Pulmonary artery endothelial cell (primary cell): ENCODE measurements around the gene FAHD2B. TPM values are rescaled to one million over a fixed set of nuclear protein-coding genes. Genes with fewer than 3 reads are reported as not detected.
"Not testable (repeated sequence)": the region's sequence is repeated elsewhere in the genome, so short reads cannot be mapped to it uniquely, and the experiment has no call there.

Source experiments
- DNase-seq: peaks from one replicate; pipeline ENCODE4 v3.0.0-alpha.2; 2011; ENCODE audit warnings: low read depth, low spot score
- total RNA-seq: library from RNA; depleted of rRNA; stranded (reverse); fragments of >200 nt; gene quantifications from 2 replicates; pipeline ENCODE4 v1.2.3, GENCODE V29; 2014

FAHD2B gene
- total RNA-seq: 3.6 and 14.6 TPM in 2 replicates

DNA sequence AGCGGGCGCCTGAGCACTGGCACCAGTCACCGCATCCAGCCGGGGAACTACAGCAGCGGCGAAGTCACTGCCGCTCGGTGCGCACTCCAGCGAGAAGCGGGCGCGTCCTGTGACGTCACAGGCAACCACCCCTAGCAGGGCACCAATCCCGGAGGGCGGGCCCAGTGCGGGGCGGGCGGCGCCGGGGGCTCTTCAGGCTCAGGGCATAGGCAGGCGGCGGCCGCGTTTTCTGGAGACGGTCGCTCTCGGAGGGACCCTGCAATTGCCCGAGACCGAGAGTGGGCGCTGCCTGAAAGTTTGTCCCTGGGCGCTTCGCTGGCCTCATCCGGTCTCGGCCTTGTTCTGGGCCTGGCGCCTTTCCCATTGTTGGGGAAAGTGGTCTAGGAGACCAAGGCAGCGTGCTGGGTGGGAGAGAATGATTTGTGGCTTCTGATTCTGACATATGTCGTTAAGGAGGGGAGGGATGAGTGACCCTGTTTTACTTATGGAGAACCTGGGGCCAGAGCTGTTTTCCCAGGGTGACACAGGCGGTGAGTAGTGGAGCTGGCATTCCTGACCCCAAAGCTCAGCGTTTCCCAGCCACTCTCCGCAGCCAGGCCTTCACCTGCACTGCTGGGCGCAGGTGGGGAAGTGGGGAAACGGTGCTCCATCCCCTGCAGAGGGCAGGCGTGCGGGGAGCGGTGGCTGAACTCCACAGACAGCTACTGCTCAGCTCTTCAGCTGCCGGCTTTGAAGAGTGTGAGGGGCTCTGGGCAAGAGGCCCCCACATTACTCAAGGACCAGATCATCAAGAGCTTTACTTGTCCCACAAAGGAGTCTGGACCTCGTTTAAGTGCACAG is at the start of gene FAHD2B:
Gene FAHD2B, minus strand, starts transcription at position 111 of the 840 bp plus-strand sequence. CDS start 3,176 bp downstream, outside the sequence.
- not testable (repeated sequence) for DNase-seq

DNA sequence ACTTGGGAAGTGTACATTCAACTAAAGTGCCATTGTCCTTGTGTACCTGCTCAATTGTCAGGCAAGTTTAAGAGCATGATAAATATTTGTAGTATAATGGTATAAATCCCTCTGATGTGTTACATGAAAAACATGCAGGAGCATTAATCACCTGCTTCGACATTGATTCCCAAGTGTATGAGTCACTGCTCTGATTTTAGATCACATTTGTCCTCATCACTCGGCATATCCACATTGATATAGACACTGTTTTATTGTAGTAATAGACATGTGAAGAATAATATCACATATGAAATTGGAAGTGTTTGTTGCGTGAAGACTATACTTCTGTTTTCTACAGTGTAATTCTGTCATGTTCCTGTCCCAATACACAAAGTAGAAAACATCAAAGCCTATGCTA is 49.3 kb upstream of the FAHD2B start:
- not testable (repeated sequence) for DNase-seq

- not testable (repeated sequence) for DNase-seq
Measured at GRCh38 chr2:97129090-97129489, 34.4 kb upstream of the FAHD2B start.

GRCh38 chr2:97113882-97114255 is 19.2 kb upstream of the FAHD2B start:
- not testable (repeated sequence) for DNase-seq

DNA sequence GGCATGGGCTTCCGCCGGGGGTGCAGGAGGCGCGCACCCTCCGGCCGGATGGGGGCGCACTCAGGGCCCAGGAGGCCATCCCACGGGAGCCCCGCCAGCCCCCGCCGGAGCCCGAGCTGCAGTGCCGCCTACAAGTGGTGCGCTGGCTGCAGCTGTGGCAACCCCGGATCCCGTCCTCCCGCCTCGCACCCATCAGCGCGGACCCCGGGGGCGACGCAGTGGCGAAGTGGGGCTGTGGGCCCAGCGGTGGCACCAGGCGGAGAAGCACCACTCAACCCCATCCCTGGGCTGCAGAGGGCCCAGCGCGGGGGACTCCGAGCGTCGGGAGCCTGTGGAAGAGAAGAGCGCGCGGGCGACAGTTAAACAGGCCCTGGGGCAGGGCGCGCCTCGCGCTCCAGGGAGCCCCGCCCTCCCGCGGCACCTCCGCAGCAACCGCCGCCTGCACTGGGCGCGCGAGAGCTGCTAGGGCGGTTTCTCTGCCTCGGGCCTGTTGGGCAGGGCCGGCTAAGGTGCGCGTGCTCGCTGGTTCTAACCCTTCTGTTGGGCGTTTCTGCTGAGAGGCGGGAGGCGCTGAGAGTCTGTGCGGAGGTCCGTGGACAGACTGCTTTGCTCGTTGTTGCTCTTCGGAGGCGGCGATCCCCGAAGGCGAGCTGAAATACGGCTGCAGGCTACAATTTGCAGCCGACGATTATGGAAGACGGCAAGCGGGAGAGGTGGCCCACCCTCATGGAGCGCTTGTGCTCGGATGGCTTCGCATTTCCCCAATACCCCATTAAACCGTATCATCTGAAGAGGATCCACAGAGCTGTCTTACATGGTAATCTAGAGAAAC is 18.6 kb upstream of the FAHD2B start, which contains the start of gene ANKRD36:
Gene ANKRD36, plus strand, starts transcription at position 104 of the 832 bp plus-strand sequence. Its CDS starts 587 bp downstream, at position 691.
- peak; percentile 26 for DNase-seq

DNA sequence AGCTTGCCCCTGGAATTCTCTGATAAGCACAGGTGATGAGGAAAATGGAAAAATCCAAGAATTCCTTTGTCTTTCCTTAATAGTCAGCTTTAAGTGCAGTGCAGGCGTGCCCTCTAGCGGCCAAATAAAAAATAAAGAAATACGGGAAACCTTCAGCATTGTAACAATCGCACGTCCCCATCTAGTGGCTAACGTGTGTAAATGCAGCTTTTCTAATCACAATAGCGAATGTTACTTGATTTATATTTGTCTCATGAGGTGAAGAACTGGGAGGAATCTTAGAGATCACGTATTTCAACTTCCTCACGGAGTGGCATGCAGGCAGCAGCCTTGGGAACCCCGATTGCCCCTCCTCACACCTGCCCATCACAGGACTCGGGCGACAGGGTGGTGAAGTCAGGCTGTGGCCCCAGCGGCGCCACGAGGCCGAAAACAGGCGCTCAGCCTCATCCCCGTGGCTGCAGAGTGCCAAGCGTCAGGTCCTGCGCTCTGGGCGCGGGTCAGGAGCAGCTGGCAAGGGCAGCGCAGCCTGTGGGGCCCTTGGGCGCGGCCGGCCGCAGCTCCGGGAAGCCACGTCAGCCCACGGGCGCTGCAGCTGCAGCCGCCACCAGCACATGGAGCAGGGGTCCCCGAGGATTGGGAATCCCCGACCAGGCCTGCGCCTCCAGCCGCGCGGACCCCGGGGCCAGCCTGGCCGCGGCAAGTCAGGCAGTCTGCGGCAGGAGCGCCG is 17.8 kb upstream of the FAHD2B start:
- not testable (repeated sequence) for DNase-seq

DNA sequence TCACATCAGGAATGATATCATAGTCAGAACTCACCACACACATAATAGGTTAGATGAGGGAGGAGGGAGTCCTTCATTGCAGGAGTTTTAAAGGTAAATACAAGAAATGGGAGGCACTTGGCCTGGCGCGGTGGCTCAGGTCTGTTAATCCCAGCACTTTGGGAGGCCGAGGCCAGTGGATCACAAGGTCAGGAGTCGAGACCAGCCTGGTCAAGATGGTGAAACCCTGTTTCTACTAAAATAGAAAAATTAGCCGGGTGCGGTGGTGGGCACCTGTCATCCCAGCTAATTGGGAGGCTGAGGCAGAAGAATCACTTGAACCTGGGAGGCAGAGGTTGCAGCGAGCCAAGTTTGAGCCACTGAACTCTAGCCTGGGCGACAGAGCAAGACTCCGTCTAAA is 16.6 kb upstream of the FAHD2B start:
- not testable (repeated sequence) for DNase-seq

DNA sequence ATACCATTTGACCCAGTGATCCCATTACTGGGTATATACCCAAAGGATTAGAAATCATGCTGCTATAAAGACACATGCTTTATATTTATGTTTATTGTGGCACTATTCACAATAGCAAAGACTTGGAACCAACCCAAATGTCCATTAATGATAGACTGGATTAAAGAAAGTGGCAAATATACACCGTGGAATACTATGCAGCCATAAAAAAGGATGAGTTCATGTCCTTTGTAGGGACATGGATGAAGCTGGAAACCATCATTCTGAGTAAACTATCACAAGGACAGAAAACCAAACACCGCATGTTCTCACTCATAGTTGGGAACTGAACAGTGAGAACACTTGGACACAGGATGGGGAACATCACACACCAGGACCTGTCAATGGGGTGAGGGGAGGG is 12.2 kb upstream of the FAHD2B start:
- DNase-seq: not testable (repeated sequence)

- DNase-seq: not testable (repeated sequence)
Measured at GRCh38 chr2:97098786-97099372, 4.2 kb upstream of the FAHD2B start.

GRCh38 chr2:97095661-97096060 is 979 bp upstream of the FAHD2B start:
- DNase-seq: no peak

DNA sequence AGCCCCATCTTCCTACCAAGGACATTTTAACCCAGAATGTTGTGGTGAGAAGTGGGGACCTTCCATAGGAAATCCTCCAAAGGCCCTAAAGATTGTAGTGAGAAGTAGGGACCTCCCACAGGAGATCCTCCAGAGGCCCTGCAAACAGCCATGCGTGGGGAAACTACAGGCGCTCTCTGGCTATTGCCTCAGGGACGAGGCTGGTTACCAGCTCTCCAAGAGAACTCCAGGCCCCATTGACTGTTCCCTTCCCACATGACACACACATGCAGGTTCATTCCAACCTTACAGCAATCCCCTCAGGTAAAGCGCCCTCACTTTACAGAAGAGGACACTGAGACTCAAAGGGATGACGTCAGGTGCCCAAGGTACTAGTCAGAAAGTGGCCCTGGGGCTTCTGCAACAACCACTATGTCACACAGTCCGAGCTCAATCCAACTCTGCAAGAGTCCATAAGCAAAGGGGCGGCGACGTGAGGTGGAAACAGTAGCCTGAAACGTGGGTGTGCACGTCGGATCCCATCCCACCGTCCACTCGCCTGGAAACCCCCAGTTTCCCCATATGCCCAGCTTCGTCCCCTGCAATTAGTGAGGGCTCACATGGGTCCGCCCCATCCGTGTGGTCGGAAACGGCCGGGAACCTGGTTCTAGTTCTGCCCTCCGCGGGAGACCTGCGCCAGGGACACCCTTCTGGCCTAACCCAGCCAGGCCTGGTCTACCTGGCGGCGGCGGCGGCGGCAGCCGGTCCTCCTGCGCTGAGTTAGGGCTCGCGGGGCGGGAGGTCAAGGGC is 505 bp downstream of the FAHD2B start:
- DNase-seq: not testable (repeated sequence)

GRCh38 chr2:97092946-97093345 is 1.7 kb downstream of the FAHD2B start:
- DNase-seq: not testable (repeated sequence)

DNA sequence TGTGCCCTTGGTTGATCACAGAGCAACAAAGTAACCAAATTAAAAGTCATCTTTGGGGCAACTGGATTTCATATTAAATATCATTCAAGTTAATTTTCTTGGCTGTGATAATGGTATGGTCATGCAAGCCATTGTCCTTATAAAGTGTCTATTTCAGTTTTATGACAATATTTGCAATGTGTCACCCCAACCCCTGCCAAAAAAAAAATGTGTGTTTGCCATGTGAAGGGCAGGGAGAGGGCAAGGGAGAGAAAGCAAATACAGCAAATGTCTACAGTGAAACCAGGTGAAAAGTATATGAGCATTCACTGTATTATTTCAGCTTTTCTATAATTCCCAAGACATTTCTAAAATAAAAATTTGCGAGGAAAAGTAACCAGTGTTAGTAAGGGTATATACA is 6.0 kb downstream of the FAHD2B start:
- not testable (repeated sequence) for DNase-seq

DNA sequence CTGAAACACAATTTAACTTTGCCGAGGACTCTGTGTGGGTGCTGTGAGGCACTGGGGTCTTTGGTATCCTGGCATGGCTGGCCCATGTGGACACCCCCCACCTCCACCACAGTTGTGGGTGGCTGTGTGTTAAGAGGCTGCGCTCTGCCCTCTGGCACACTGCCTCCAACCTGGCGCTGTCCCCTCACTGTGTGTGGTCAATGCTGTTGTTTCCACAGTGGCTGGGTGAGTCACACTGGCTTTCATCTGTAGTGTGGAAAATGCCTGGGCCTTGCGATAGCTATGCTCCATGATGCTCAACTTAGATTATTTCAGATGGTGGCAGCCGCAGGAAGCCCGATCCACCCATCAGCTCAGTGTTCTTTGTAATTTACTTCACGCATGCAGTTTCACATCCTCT is 9.6 kb downstream of the FAHD2B start:
- DNase-seq: not testable (repeated sequence)

DNA sequence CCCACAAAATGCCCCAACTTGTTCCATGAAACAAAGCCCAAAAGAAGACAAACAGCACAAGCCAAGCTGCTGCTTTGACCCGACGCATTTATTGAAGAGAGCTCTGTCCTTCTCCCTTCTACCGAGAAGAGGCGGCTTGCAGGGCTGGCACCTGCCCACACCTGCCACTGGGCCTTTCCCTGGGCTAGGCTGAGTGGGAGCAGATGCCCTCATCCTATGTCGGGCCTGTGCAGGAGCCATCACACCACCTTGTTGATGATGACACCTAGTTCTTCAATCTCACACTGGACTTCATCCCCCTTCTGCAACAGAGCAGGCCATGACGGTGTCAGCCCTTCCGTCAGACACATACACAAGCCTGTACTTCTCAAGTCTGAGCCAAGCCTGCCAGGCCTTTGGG is 11.2 kb downstream of the FAHD2B start:
- not testable (repeated sequence) for DNase-seq

- not testable (repeated sequence) for DNase-seq
Measured at GRCh38 chr2:97082206-97082605, 12.5 kb downstream of the FAHD2B start.

- not testable (repeated sequence) for DNase-seq
Measured at GRCh38 chr2:97080855-97081254, 13.8 kb downstream of the FAHD2B start.

- not testable (repeated sequence) for DNase-seq
Measured at GRCh38 chr2:97077213-97077612, 17.5 kb downstream of the FAHD2B start.

DNA sequence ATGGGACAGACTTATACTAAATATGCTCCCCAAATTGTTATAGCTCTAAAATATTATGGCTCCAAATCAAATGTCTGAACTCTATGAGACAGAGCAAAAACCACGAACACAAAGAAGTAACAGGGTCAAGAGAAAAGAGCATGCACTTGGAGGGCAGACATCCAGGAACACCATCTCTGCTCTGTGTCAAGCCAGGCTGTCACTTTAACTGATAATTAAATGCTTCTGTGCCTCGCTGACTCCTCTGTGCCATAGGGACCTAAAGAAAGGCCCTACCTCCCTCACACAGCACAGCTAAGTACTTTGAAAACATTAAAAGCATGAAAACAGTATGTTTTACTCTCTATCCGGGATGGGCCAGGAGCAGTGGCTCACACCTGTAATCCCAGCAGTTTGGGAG is 23.8 kb downstream of the FAHD2B start:
- not testable (repeated sequence) for DNase-seq

- not testable (repeated sequence) for DNase-seq
Measured at GRCh38 chr2:97068722-97069121, 26.0 kb downstream of the FAHD2B start.
